ENCODE data around the gene EPHA3.

EPHA3 gene

DNA sequence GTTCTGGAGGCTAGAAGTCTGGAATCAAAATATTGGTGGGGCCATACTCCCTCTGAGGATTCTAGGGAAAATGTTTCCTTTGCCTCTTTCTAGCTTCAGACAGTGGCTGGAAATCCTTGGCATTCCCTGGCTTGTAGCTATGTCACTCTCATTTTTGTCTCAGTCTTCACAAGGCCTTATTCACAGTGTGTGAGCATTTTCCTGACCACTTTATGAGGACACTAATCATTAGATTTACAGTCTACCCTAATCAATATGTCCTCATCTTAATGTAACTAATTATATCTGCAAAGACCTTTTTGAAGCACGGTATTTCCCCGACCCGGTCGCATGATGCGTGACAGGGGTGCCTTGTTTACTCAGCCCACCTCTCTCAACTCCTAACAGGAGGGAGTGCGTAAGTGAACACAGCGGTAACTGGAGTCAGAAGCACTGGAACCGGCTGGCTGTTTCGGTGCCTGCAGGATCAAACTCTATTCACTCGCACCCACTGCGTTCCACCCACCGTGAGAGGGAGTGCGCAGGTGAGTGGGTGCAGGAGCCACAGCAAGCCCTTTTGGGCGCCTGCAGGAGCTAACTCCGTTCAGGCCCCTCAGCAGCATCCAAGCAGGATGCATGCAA lies 155.0 kb downstream of the EPHA3 start:
- DNase-seq (ENCODE audit: low read depth) = no peak
- TF ChIP-seq, protein P1, sequence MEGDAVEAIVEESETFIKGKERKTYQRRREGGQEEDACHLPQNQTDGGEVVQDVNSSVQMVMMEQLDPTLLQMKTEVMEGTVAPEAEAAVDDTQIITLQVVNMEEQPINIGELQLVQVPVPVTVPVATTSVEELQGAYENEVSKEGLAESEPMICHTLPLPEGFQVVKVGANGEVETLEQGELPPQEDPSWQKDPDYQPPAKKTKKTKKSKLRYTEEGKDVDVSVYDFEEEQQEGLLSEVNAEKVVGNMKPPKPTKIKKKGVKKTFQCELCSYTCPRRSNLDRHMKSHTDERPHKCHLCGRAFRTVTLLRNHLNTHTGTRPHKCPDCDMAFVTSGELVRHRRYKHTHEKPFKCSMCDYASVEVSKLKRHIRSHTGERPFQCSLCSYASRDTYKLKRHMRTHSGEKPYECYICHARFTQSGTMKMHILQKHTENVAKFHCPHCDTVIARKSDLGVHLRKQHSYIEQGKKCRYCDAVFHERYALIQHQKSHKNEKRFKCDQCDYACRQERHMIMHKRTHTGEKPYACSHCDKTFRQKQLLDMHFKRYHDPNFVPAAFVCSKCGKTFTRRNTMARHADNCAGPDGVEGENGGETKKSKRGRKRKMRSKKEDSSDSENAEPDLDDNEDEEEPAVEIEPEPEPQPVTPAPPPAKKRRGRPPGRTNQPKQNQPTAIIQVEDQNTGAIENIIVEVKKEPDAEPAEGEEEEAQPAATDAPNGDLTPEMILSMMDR (IDR thresholded peaks at IDR 0.05; ENCODE audit: control insufficient read depth, insufficient read depth, low read depth, low read length, missing control alignments) = no peak
- H3K4me3 ChIP-seq (ENCODE audit: control insufficient read depth, low read depth, low read length) = no peak overlapping the region

DNA sequence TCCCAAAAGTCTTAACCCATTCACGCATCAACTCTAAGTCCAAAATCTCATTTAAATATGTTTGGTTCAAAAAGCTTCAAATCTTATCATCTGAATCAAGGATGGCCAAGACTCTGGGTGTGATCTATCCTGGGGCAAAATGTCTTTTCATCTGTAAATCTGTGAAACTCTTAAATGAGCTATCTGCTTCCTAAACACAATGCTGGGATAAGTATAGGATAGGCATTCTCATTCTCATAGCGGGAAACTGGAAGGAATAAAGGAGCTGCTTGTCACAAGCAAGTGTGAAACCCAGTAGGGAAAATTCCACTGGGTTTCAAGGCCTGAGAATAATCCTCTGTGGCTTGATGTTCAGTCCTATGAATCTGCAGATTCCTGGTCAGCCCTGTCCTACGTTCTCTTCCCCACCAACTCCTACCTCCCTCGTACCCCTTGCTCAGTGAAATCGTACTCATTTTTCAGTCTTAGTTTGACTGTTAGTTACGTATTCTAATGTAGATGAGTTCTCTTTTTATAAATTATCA lies 156.7 kb downstream of the EPHA3 start:
- no peak overlapping the region for H3K4me3 ChIP-seq (ENCODE audit: control insufficient read depth, low read depth, low read length)
- DNase-seq (ENCODE audit: low read depth) = no peak
- TF ChIP-seq, protein P1 (IDR thresholded peaks at IDR 0.05; ENCODE audit: control insufficient read depth, insufficient read depth, low read depth, low read length, missing control alignments) = no peak

DNA sequence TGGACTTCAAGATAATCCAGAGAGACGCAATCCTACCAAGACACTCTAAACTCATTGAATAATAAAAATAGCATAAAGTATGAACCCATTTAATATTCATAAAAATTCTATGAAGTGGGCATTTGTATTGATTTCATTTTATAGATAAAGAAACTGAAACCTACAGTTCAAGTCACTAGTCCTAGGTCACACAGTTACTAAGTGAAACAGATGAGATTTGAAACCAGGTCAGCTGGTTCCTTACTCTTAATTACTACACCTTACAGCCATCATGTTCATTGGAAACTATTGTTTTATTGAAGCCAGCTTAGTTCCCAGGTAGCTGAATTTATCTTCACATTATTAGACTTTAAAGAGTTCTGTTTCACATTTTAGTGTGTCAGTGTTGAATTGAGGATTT lies 158.7 kb downstream of the EPHA3 start:
- TF ChIP-seq, protein P1 (IDR thresholded peaks at IDR 0.05; ENCODE audit: control insufficient read depth, insufficient read depth, low read depth, low read length, missing control alignments) = no peak
- no peak for DNase-seq (ENCODE audit: low read depth)
- H3K4me3 ChIP-seq (ENCODE audit: control insufficient read depth, low read depth, low read length) = no peak overlapping the region

DNA sequence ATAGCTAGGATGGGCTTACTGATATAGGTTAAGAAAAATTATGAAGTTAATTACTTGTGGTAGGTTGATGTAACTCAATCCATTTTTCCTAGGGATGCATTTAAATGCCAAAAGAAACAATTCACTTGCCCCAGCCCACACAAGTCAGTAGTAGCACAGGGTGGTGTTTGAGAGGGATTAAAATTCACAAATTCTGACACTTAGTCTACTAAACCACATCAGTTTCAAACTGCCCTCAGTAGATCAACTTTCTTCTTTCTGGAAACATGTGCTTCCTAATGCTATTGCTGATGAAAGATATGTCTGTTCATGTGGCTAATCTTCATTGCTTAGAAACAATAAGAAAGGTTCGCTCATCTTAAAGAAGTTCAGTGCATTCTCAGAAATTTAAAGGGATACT lies 160.6 kb downstream of the EPHA3 start:
- DNase-seq (ENCODE audit: low read depth) = no peak
- TF ChIP-seq, protein P1 (IDR thresholded peaks at IDR 0.05; ENCODE audit: control insufficient read depth, insufficient read depth, low read depth, low read length, missing control alignments) = no peak
- no peak overlapping the region for H3K4me3 ChIP-seq (ENCODE audit: control insufficient read depth, low read depth, low read length)

- TF ChIP-seq, protein P1 (IDR thresholded peaks at IDR 0.05; ENCODE audit: control insufficient read depth, insufficient read depth, low read depth, low read length, missing control alignments) = no peak
- no peak overlapping the region for H3K4me3 ChIP-seq (ENCODE audit: control insufficient read depth, low read depth, low read length)
- DNase-seq (ENCODE audit: low read depth) = no peak
Observed at GRCh38 chr3:89270201-89270600, 162.8 kb downstream of the EPHA3 start.

DNA sequence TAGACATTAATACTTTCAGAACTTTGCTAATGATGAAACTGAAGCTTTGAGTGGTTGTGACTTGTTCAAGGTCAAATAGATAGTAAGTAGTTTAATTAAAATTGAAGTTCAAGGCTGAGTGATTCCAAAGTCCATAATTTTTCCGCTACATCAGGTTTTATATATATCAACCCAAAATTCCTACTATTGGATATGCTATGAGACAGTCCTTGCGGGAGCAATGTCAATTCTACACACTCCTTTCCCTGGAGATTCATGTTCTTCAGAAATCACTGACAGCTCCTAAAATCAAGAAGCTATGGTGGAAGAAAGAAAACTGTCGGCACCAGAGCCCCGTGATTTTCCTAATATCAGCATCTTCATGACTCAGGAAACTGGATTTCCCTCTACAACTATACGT lies 167.6 kb downstream of the EPHA3 start:
- no peak overlapping the region for H3K4me3 ChIP-seq (ENCODE audit: control insufficient read depth, low read depth, low read length)
- no peak for DNase-seq (ENCODE audit: low read depth)
- TF ChIP-seq, protein P1 (IDR thresholded peaks at IDR 0.05; ENCODE audit: control insufficient read depth, insufficient read depth, low read depth, low read length, missing control alignments) = no peak
